Naive B cell (primary cell): ENCODE data around the gene BLOC1S3. TPM values are rescaled to one million over a fixed set of nuclear protein-coding genes. Genes with fewer than 3 reads are reported as not detected.

ENCODE experiments used
- ATAC-seq, 2 donors: fragments of 150-1000 bp; cut with Tn5 transposase; 2 replicates each; pipeline ENCODE4 v1.10.0; 2021; ENCODE audit warnings: low read depth in 2 of 2, mild to moderate bottlenecking in 2 of 2, moderate library complexity in 2 of 2
- DNase-seq: peaks from one replicate; pipeline ENCODE4 v3.0.0; 2022
- H3K27ac Mint-ChIP-seq, 6 donors: one replicate each; pipeline ENCODE4 v1.8.0; 2020 to 2022; ENCODE audit warnings: mild to moderate bottlenecking in 6 of 6, mixed read lengths in 6 of 6, moderate library complexity in 5 of 6, inconsistent platforms in 2 of 6
- H3K27me3 Mint-ChIP-seq, 3 donors: one replicate each; pipeline ENCODE4 v1.8.0; 2021 to 2022; ENCODE audit warnings: mixed read lengths in 3 of 3, mild to moderate bottlenecking in 1 of 3
- H3K36me3 Mint-ChIP-seq, 2 donors: one replicate each; pipeline ENCODE4 v1.8.0; 2020 to 2022; ENCODE audit warnings: mixed read lengths in 2 of 2, inconsistent platforms in 1 of 2, mild to moderate bottlenecking in 1 of 2
- H3K4me1 Mint-ChIP-seq, 3 donors: one replicate each; pipeline ENCODE4 v1.8.0; 2020 to 2022; ENCODE audit warnings: mixed read lengths in 3 of 3, inconsistent platforms in 1 of 3, mild to moderate bottlenecking in 1 of 3, moderate library complexity in 1 of 3
- H3K4me3 Mint-ChIP-seq, 8 donors: one replicate each; pipeline ENCODE4 v1.8.0; 2020 to 2022; ENCODE audit warnings: mild to moderate bottlenecking in 8 of 8, mixed read lengths in 8 of 8, moderate library complexity in 8 of 8, inconsistent platforms in 2 of 8
- H3K9me3 Mint-ChIP-seq, 7 donors: one replicate each; pipeline ENCODE4 v1.8.0; 2020 to 2022; ENCODE audit warnings: mixed read lengths in 7 of 7, mild to moderate bottlenecking in 5 of 7, inconsistent platforms in 2 of 7, moderate library complexity in 1 of 7
- polyA plus RNA-seq, 6 donors: library from polyadenylated mRNA; unstranded; fragments of 300-500 nt; fragmentation: Illumina TruSeq; gene quantifications; one replicate each; pipeline ENCODE4 v1.2.3, GENCODE V29; 2021; ENCODE audit warnings: low read depth in 6 of 6

Gene BLOC1S3
- polyA plus RNA-seq, 6 donors from 2014 or later, result 9.1 to 24.5 (median 13.6) TPM

DNA sequence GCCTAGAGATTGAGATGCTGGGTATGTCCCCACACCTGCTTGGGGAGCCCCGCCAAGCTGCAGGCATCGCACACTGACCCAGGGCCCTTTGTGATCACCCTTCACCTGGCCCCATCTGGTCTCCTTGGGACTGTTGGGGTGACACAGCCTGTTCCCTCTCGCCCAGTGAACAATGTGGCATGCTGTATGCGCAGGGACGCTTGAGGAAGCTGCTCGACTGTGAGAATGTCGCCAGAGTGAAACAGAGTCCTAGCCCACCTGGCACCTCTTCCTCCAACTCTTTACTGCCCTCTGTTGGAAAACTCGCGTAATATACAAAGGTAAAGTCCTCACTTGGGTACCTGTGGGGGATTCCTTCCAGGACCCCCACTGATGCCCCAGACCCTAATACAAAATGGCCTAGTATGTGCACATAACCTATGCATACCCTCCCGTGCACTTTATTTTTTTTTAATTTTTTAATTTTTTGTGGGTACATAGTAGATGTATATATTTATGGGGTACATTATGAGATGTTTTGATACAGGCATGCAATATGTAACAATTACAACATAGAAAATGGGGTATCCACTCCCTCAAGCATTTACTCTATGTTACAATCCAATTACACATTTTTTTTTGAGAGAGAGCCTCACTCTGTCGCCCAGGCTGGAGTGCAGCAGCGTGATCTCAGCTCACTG lies 9.0 kb downstream of the BLOC1S3 start:
- DNase-seq (peak; percentile 57), ATAC-seq (peak; percentile 91)
- peak overlapping the region in 2 of 6 donors; percentile 8 for H3K27ac Mint-ChIP-seq
- no peaks in the 10 kb centered on the region for H3K27me3 Mint-ChIP-seq
- peaks cover 19 to 35% (median 26%) of the 10 kb centered on the region in 3 donors for H3K4me1 Mint-ChIP-seq
- peaks cover 0 to 8% of the 10 kb centered on the region in 2 donors for H3K36me3 Mint-ChIP-seq
- peaks cover 0 to 8% (median 0%) of the 10 kb centered on the region in 7 donors for H3K9me3 Mint-ChIP-seq
- peak overlapping the region in 1 of 8 donors; percentile 23 for H3K4me3 Mint-ChIP-seq

DNA sequence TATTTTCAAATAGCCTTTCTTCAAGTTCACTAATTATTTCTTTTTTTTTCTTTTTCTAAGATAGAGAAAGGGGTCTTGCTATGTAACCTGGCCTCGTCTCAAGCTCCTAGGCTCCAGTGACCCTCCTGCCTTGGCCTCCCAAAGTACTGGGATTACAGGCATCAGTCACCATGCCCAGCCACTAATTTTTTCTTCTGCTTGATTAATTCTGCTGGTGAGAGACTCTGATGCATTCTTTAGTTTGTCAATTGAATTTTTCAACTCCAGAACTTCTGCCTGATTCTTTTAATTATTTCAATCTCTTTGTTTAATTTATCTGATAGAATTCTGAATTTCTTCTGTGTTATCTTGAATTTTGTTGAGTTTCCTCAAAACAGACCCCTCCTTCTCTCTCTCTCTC lies 11.4 kb downstream of the BLOC1S3 start:
- no peak for ATAC-seq

DNA sequence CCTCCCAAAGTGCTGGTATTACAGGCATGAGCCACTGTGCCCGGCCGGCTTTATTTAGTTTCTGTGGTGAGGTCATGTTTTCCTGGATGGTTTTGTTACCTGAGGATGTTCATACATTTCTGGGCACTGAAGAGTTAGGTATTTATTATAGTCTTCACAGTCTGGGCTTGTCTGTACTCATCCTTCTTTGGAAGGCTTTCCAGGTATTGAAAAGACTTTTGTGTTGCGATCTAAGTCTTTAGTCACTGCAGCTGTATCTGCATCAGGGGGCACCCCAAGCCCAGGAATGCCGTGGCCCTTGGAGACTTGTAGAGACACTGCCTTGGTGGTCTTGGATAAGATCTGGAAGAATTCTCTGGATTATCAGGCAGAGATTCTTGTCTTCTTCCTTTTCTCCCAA lies 12.8 kb downstream of the BLOC1S3 start:
- no peak for ATAC-seq
- H3K36me3 Mint-ChIP-seq, result peaks cover 0 to 8% of the 10 kb centered on the region in 2 donors
- no peaks in the 10 kb centered on the region for H3K27me3 Mint-ChIP-seq
- peaks cover 0 to 8% (median 0%) of the 10 kb centered on the region in 7 donors for H3K9me3 Mint-ChIP-seq
- H3K4me1 Mint-ChIP-seq, result peaks cover 0 to 10% (median 10%) of the 10 kb centered on the region in 3 donors
- no peak overlapping the region for H3K27ac Mint-ChIP-seq
- DNase-seq, result no peak
- peak overlapping the region in 1 of 8 donors; percentile 29 for H3K4me3 Mint-ChIP-seq

More for the DNA sequence above, 11.4 kb downstream of the BLOC1S3 start:
- Mint-ChIP-seq H3K9me3 (peaks cover 0 to 8% (median 0%) of the 10 kb centered on the region in 7 donors), H3K36me3 (peaks cover 0 to 8% of the 10 kb centered on the region in 2 donors), H3K4me3 (no peak overlapping the region), H3K27ac (no peak overlapping the region), H3K4me1 (peaks cover 7 to 17% (median 13%) of the 10 kb centered on the region in 3 donors), H3K27me3 (no peaks in the 10 kb centered on the region)
- no peak for DNase-seq

DNA sequence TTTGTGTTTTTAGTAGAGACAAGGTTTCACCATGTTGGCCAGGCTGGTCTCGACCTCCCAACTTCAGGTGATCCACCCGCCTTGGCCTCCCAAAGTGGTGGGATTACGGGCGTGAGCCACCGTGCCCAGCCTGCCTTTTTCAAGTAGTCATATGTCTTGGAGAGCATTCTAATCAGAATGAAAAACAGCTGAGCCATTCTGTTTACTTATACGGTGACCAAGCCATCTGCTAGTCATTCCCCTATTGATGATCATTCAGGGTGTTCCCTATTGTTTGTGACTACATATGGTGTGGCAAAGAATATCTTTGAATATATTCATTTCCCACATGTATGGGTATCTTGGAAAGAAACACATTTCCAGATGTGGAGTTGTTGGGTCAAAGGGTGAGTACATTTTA lies 17.2 kb downstream of the BLOC1S3 start:
- H3K27ac Mint-ChIP-seq, result no peak overlapping the region
- no peaks in the 10 kb centered on the region for H3K36me3 Mint-ChIP-seq
- no peaks in the 10 kb centered on the region for H3K4me1 Mint-ChIP-seq
- H3K4me3 Mint-ChIP-seq, result no peak overlapping the region
- peaks cover 0 to 14% (median 0%) of the 10 kb centered on the region in 3 donors for H3K27me3 Mint-ChIP-seq
- H3K9me3 Mint-ChIP-seq, result no peaks in the 10 kb centered on the region
- DNase-seq (no peak), ATAC-seq (no peak)

DNA sequence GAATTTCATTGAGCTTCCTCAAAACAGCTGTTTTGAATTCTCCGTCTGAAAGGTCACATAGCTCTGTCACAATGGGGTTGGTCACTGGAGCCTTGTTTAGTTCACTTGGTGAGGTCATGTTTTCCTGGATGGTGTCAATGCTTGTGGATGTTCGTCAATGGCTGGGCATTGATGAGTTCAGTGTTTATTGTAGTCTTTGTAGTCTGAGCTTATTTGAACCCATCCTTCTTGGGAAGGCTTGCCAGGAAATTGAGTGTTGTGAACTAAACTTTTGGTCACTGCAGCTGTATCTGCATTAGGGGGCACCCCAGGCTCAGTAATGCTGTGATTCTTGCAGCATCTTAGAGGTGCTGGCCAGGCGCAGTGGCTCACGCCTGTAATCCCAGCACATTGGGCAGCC lies 22.0 kb downstream of the BLOC1S3 start:
- peaks cover 0 to 14% (median 0%) of the 10 kb centered on the region in 3 donors for H3K27me3 Mint-ChIP-seq
- H3K4me1 Mint-ChIP-seq, result no peaks in the 10 kb centered on the region
- H3K9me3 Mint-ChIP-seq, result peaks cover 0 to 6% (median 0%) of the 10 kb centered on the region in 7 donors
- DNase-seq (no peak), ATAC-seq (no peak)
- H3K27ac Mint-ChIP-seq, result no peak overlapping the region
- H3K4me3 Mint-ChIP-seq, result no peak overlapping the region
- peaks cover 0 to 9% of the 10 kb centered on the region in 2 donors for H3K36me3 Mint-ChIP-seq

DNA sequence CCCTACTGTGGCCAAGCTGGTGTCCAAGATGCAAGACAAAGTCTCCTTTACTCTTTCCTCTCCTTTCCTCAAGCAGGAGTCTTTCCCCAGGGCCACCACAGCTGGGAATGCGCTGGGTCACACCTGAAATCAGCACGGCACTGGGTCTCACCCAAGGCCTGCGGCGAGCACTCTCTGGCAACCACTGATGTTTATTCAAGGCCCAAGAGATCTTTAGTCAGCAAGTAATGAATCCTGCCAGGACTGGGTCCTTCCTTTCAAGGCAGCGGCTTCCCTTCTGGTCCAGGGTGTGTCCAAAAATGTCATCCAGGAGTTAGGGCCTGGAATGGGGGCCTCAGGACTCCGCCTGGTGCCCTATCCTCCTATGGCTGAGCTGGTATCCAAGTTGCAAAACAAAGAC lies 24.1 kb downstream of the BLOC1S3 start:
- DNase-seq, result no peak
- Mint-ChIP-seq H3K9me3 (peaks cover 0 to 6% (median 0%) of the 10 kb centered on the region in 7 donors), H3K4me3 (no peak overlapping the region), H3K27me3 (peaks cover 0 to 10% (median 0%) of the 10 kb centered on the region in 3 donors), H3K36me3 (peaks cover 0 to 9% of the 10 kb centered on the region in 2 donors), H3K27ac (no peak overlapping the region), H3K4me1 (no peaks in the 10 kb centered on the region)
- ATAC-seq, result no peak

GRCh38 chr19:45205810-45206209 lies 27.2 kb downstream of the BLOC1S3 start:
- DNase-seq, result no peak

GRCh38 chr19:45206328-45206727 lies 27.7 kb downstream of the BLOC1S3 start:
- peaks cover 0 to 8% (median 0%) of the 10 kb centered on the region in 3 donors for H3K27me3 Mint-ChIP-seq
- ATAC-seq (no peak), DNase-seq (no peak)
- peaks cover 0 to 6% (median 0%) of the 10 kb centered on the region in 7 donors for H3K9me3 Mint-ChIP-seq
- H3K4me1 Mint-ChIP-seq, result no peaks in the 10 kb centered on the region
- H3K36me3 Mint-ChIP-seq, result peaks cover 0 to 9% of the 10 kb centered on the region in 2 donors
- H3K4me3 Mint-ChIP-seq, result no peak overlapping the region
- H3K27ac Mint-ChIP-seq, result no peak overlapping the region

More at GRCh38 chr19:45205810-45206209, 27.2 kb downstream of the BLOC1S3 start:
- Mint-ChIP-seq H3K4me3 (peak overlapping the region in 1 of 8 donors; percentile 34), H3K4me1 (no peaks in the 10 kb centered on the region), H3K27me3 (peaks cover 0 to 3% (median 0%) of the 10 kb centered on the region in 3 donors), H3K27ac (peak overlapping the region in 1 of 6 donors; percentile 38), H3K9me3 (peaks cover 0 to 6% (median 0%) of the 10 kb centered on the region in 7 donors), H3K36me3 (peaks cover 0 to 9% of the 10 kb centered on the region in 2 donors)
- ATAC-seq, result no peak

DNA sequence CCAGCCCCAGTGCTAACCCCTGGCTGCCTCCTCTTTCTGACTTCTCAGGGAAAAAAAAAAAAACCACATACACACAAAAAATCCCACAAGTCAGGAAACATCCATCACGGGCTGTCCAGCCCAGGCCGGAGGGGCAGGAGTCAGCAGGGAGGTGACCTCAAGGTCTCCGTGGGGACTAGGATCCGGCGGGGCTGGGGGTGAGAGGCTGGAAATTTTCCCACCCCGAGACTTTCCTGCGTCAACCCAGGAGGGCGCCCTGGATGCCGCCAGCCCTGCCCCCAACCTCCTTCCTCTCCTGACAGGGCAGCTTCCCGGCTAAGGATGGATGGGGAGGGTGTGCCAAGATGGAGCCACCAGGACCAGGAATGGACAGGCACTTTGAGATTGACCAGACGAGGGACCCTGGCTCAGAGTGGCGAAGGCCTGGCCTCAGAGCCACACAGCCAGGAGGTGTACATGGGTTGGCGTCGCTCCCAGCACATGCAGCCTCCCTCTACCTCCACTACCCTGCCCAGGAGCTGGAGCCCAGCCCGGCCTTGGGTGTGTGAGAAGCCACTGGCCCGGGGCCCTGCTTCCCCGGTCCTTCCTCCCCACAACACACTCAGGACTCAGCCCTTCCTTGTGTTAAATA lies 33.3 kb downstream of the BLOC1S3 start:
- DNase-seq, result no peak
- ATAC-seq, result no peak
- Mint-ChIP-seq H3K27me3 (peaks cover 12 to 57% (median 40%) of the 10 kb centered on the region in 3 donors), H3K27ac (peak overlapping the region in 1 of 6 donors; percentile 44), H3K9me3 (no peaks in the 10 kb centered on the region), H3K4me1 (peaks cover 6 to 8% (median 6%) of the 10 kb centered on the region in 3 donors), H3K36me3 (peaks cover 0 to 12% of the 10 kb centered on the region in 2 donors), H3K4me3 (peak overlapping the region in 2 of 8 donors; percentile 33 to 42)

DNA sequence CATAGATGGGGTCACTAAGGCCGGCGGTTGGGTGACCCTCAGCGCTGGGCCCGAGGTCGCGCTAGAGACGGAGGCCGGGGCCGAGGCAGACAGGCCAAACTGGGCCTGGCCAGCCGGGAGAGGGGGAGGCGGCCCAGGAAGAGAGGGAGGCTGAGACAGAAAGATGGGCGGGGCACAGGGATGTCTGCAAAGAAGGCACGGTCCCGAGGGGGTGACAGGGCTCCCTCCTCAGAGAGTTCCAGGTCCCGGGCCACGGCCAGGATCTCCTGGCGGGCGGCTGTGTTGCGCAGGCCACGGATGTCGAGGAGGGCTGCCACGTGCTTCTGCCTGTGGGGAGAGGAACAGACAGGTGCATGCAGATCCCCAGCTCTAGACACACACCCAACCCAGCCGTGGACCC lies 34.4 kb downstream of the BLOC1S3 start:
- Mint-ChIP-seq H3K27ac (no peak overlapping the region), H3K4me3 (no peak overlapping the region), H3K4me1 (peaks cover 6 to 8% (median 6%) of the 10 kb centered on the region in 3 donors), H3K36me3 (peaks cover 0 to 12% of the 10 kb centered on the region in 2 donors), H3K9me3 (no peaks in the 10 kb centered on the region), H3K27me3 (peaks cover 12 to 60% (median 41%) of the 10 kb centered on the region in 3 donors)
- DNase-seq, result no peak
- no peak for ATAC-seq

DNA sequence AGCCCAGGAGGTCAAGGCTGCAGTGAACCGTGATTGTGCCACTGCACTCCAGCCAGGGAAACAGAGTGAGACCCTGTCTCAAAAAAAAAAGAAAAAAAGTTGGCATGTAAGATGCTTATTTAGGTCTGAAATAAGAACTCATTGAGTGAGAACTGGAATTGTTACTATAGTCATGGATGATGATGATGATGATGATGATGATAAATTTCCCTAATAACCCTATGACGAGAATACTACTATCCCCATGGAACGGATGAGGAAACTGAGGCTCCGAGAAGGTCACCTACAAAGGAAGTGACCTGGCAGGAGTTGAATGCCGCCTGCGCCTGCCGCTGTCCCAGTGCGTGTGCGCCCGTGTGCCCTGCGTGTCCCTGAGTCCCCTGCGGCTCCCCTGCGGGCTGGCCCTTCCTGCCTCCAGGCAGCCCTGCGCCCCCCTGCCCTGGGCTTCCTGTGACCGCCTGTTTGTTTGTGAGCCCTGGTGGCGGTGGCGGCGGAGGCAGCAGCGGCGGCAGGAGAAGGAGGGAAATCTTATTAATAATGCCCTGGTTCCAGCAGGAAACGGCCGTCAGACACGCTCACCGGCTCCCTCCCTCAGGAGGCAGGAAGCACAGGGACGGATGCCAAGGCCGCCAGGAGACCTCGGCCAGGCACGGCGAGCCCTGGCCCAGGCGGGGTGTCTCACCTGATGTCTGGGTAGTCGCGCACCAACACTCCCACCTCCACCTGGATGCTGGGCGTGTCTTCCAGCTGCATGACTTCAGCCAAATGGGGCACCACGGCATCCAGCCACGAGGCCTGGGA lies 37.0 kb downstream of the BLOC1S3 start:
- Mint-ChIP-seq H3K4me3 (no peak overlapping the region), H3K27me3 (peaks cover 17 to 73% (median 56%) of the 10 kb centered on the region in 3 donors)

GRCh38 chr19:45216667-45217066 lies 38.1 kb downstream of the BLOC1S3 start:
- ATAC-seq (no peak), DNase-seq (no peak)
- Mint-ChIP-seq H3K27me3 (peaks cover 17 to 69% (median 61%) of the 10 kb centered on the region in 3 donors), H3K4me3 (no peak overlapping the region), H3K9me3 (peaks cover 0 to 1% (median 0%) of the 10 kb centered on the region in 7 donors), H3K27ac (peak overlapping the region in 1 of 6 donors; percentile 44), H3K36me3 (peaks cover 0 to 12% of the 10 kb centered on the region in 2 donors), H3K4me1 (peaks cover 6 to 8% (median 6%) of the 10 kb centered on the region in 3 donors)

More for the DNA sequence above, 37.0 kb downstream of the BLOC1S3 start:
- no peak for ATAC-seq
- Mint-ChIP-seq H3K27ac (peak overlapping the region in 1 of 6 donors; percentile 47), H3K4me1 (peaks cover 6 to 8% (median 6%) of the 10 kb centered on the region in 3 donors), H3K36me3 (peaks cover 0 to 12% of the 10 kb centered on the region in 2 donors), H3K9me3 (peaks cover 0 to under 1% (median 0%) of the 10 kb centered on the region in 7 donors)
- DNase-seq, result no peak
